HuH-7.5 (cell line): ENCODE data around the gene LTBP2.
A peak's percentile ranks its signal among the peaks of the same experiment; 100 is the strongest.
"Not testable (repeated sequence)": the region's sequence is repeated elsewhere in the genome, so short reads cannot be mapped to it uniquely, and the experiment has no call there.

Experiments
- DNase-seq: peaks from one replicate; pipeline ENCODE4 v3.0.0; 2011; ENCODE audit warnings: low spot score

Gene LTBP2

DNA sequence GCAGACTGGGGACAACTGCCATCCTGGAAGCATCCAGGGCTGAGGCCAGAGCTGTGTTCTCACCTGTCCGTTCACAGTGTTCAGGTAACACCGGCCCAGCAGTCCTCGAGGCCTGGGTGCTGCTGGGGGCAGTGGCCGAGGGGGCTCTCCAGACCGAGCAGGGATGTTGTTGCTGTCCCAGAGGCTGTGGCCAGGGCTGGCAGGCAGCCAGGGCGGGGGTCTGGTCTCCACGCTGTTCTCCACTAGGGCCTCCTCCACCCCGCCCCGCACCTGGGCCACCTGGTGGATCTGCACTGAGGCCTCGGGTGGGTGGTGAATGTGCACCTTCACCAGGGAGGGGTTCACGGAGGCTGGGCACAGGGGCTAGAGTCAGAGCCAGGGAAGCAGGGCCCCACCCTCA lies 61.0 kb downstream of the LTBP2 start:
- no peak for DNase-seq

DNA sequence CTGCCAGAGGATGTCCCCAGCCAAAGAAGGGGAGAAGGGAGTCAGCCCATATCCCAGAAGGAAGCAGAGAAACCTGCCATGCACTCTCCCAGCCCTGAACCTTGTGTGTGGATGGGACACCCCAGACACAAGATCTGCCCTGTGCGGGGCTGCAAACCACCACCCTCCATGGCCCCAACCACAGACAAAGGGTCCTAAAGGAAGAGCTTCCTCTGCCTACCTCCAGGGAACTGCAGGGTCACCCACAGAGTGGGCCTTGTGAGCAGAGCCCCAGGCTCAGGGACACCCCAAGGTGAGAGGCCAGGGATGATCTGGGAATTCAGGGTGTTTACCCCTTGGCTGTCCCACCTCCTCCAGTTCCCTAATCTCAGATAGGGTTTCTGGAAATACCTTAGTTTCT lies 62.0 kb downstream of the LTBP2 start:
- no peak for DNase-seq

DNA sequence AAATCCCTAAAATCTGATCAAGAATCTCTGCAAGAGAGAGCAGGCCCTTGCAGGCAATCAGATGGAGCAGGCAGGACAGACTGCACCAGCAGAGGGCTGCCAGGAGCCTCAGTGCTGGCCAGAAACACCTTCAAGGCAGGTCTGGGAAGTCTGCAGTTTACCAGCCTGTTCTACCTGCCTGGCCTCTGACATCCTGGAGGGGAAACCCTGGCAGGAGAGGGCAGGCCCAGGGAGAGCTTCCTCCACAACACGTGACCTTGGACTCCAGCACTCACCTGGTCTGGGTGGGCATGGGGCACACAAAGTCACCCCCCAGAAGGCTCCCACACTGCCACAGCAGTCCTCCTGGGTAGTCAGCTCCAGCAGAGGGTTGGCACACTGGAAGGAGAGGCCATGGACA lies 62.4 kb downstream of the LTBP2 start:
- no peak for DNase-seq

DNA sequence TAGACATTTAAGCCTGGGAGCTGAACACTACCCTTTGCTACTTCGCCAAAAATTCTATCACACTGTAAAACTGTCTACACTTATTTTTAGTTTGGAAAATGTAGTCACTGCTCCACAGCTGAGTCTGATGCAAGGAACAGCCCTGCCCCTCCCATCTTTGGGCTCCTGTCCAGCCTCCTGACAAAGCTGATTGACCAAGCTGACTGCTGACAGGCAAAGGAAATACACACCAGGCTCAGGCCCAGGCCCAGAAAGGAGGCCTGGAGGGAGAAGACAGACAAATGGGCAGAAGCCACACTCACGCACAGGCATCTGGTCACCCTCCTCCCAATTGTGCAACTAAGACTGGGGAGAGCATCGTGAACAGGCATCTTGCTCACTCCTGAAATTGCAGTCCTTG lies 63.2 kb downstream of the LTBP2 start:
- DNase-seq: no peak

DNA sequence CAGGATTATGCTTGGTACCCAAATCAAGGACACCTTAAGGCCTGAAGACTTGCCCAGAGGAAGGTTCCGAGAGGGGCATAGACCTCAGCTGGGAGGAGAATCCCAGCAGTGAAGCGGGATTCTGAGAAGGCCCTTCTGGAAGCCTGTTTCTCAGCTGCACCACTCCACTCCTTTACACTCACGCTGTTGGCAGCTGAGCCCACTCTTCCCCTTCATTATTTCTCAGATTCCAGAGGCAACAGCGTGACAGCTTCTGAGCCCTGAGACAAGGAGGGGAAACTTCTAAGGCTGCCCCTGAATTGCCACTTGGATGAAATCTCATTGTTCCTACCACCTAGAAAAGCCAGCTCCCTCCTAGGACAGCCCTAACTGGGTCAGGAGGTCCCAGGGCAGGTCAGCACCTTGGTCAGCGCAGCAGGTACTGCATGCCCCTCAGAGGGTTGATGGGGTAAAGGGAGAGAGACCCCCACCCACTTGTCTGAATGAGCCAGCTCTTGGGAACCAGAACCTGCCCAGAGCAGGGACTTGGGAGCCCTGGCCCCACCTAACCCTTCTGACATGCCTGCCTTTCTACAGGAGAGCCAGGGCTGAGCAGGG lies 64.6 kb downstream of the LTBP2 start:
- no peak for DNase-seq

DNA sequence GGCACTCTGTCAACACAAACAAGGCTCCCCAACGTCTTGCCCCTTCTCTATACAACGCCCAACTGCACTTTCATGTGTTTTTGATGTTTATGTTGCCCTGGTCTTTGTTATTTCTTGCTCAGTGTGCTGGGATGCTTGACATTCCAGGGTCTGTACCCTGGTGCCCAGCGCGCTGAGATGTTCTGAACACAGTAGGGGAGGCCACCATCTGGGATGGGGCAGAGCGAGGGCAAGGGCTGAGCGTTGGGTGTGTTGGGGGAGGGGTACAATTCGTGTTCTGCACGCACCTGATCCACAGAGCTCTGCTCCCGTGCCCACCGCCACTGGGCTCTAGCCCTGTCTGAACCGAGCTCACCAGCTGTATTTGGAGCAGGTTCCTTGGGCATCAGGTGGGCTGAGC lies 65.6 kb downstream of the LTBP2 start:
- DNase-seq: no peak

DNA sequence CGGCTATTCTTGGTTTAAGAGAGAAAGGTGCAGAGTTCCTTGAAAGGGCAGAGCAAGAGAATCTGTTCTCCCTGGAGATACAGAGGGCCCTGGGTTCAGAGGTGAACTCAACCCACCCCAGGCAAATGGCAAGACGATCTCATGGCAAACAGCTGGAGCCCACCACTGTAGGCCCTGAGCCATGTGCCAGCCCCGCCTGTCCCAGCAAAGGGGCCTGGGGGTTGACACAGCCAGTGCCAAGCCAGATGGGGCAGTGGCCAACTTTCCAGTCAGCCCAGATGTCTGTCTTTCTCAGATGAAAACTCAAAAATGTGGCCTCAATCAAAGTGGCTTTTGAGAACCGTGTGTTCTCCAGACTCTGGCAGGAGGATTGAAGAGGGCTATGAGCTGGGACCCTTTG lies 66.7 kb downstream of the LTBP2 start:
- no peak for DNase-seq

DNA sequence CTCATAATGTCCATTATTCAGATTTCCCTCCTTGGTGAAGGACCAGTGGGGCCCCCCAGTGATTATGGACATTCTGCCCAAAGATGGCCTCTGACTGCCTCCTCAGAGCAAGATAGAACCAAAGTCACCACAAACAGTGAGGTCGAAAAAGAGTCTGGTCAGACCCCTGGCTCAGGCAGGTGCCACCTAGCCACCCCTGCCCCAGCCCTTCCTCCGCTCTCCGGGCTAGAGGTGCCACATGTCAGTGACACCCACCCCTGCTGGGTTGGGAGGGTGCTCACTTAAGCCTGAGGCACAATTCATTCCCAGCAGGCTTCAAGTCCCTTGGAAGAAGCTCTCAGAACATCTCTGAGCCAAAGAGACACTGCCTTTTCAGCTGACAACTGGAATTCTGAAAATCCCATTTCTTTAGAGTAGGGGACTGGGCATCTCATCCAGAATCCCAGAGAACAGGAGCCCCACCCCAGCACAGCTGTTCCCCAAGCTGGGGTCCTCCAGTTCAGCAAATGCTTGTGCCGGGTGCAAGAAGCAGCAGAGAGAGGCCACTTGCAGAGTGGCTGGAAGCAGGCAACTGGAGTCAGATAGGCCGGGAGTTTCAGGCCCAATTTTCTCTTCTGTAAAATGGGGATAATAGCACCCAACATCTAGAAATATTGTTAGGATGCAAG lies 68.1 kb downstream of the LTBP2 start:
- DNase-seq: no peak

DNA sequence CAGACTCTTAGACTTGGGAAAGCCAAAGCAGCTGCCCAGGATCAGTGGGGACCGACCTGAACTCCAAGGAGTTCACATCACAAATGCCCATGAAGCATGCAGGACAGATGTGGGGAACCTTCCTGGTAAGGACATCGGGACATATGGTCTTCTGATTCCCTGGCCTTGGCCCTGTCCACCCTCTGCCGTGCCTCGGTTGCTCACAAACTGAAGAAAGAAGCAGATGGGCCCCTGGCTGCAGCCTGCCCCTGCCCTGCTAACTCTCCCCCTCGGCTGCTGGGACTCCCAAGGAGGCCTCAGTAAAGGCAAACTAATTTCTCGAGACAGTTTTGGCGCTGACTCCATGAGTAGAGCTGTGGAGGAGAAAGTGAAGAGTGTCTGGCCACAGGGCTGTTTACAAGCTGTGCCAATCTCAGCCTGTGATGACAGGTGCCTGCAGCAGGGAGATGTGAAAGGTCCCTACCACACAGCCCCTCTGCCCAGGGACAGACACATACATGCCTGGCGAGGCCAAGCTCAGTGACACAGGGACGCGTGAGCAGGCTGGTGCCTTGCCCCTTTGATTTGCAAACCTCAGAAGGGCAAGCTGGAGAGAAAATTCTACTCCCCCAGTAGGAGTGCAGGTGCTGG lies 69.9 kb downstream of the LTBP2 start:
- DNase-seq: no peak

DNA sequence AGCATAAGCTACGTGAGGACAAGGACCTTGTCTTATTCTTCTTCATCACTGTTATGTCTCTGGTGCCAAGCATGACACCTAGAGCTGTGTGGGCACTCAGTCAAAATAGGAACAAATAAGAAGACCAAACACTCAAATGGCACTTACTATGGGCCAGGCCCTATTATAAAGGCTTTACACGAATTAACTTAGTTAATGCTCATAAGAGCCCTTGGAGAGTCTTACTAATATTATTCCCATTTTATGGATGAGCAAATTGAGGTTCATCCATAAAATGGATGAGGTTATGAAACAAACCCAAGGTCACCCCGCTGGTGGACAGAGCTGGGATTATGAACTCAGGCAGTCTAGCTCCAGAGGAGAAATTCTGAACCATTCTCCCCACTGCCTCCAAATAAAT lies 70.8 kb downstream of the LTBP2 start:
- no peak for DNase-seq

DNA sequence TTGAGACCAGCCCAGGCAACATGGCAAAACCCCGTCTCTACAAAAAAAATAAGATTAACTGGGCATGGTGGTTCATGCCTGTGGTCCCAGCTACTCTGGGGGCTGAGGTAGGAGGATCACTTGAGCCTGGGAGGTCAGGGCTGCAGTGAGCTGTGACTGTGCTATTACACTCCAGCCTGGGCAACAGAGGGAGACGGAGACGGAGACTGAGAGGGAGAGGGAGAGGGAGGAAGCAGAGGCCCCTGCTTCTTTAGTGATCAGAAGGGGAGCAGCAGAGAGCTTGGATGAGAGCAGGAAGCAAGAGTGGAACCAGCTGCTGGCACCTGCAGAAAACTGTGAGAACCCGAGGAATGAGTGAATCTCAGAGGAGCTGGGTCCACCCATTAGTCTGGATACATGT lies 72.5 kb downstream of the LTBP2 start:
- no peak for DNase-seq

DNA sequence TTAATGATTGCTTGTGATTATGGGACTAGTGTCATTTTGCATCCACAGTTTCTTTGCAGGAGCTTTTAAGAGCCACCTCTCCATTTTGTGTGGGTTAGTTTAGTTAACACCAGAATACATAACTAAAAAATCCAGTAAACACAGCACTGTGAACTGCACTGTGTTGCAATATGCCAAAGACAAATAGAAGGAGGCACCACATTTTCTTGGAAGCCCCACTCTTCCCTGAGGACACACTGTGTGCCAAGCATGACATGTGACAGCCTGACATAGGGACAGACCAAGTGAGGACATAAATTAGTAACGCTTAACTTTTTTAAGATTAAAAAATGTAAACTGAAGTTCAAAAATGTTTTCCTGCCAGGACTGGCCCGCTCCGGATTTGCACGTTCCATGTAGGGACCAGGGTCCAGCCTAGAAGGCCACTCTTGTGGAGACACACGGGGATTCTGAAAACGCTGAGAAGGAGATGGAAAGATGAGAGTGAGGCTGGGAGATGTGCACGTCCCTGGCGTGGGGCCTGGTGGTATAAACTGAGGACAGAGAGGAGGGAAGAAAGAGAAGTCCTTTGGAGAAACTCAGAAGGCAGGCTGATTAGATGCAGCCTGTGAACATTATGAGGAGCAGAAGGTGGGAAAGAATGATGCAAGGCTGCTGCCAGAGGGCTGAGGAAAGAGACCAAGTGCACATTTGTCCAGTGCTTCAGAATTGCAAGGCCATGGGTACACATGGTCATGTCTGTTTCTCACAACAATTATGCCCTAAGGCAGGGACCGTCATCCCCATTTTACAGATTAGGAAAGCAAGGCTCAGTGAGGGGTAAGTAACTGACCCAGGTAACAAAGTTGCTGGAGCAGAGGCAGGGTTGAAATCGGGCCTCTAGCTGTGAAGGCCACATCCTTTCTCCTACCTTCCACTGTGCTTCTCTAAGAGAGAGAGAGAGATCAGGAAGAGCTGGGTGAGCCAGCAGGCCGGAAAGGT lies 73.3 kb downstream of the LTBP2 start:
- no peak for DNase-seq

DNA sequence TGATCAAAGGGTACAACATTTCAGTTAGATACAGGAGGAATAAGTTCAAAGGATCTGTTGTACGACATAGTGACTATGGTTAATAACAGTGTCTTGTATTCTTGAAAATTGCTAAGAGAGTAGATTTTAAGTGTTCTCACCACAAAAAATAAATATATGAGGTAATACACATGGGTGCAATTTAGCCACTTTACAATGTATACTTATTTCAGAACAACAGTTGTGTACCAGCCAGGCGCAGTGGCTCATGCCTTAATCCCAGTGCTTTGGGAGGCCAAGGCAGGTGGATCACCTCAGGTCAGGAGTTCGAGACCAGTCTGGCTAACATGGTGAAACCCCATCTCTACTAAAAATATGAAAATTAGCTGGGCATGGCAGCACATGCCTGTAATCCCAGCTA lies 75.7 kb downstream of the LTBP2 start:
- DNase-seq: not testable (repeated sequence)

DNA sequence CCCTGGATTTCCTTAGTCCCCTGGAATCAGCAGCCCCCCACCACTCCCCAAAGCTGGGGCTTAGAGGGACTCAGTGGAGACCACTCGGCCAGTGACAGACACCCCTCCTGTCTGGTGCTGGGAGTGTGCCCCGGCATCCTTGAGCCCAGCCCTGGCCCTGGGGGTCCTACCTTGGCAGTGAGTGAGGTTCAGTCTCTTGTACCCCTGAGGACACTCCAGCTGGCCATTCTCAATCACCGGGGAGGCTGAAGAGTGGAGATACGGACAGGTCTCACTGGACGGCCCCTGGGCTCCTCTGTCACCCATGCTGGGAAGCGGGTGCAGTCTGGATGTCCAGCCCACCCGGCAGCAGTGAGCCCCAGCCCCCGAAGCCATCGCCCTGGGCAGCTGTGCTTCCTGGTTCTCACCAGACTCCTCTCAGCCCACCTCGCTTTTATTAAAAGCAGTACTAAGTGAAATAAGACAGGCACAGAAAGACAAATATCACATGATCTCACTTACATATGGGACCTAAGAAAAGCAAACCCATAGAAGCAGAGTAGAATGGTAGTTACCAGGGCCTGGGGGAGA lies 76.2 kb downstream of the LTBP2 start:
- DNase-seq: no peak

DNA sequence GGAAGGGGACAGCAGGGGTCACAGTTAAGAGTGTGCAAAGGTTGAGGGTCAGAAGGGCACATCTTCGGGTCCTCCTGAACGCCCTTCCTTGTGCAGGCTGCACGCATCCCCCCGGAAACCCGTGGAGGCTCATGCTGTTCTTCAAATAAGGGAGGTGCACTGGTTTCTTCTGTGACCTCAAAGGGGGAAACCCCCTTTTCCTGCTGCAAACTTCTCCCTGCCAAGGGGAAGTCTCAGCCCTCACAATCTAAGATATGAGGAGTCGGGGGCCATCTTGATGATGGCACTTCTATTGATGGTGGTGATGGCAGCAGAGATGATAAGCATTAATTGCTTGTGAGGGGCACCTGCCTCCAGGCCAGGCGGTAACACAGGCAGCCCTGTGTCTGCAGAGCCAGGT lies 78.5 kb downstream of the LTBP2 start:
- no peak for DNase-seq

DNA sequence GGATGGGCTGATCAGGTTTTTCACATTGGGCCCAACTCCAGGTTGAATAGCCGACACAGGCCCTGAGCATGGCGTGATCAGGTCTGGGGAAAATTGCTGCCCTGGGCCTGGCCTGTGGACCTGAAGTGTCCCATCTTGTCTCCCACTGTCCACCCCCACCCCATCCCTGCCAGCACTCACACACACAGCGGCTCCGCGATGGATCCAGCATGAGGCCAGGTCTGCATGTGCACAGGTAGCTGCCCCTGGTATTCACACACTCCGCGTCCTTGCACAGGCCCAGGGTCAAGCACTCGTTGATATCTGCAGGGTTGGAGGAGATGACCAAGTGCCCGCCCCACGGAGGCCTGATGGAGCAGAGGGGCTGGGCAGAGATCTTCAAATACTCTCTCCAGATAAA lies 79.8 kb downstream of the LTBP2 start:
- no peak for DNase-seq

DNA sequence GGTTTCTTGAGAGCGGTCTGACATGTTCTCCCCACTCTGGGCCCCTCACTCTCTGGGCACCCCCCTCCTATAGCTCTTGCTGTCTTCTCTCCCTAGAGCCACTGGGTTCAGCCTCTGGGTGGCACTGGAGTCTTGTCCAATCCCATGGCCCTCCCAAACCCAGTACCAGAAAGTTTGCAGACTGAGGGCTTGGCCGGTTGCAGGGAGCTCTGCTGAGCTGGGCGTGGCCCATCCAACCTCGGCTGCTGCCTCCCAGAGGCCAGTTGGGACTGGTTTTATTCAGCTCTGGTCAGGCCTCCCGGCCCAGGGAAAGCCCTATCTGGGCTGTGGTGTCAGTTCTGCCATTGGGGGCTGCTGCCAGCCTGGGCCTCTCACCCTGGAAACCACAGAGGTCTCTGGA lies 80.6 kb downstream of the LTBP2 start:
- peak; percentile 51 for DNase-seq

DNA sequence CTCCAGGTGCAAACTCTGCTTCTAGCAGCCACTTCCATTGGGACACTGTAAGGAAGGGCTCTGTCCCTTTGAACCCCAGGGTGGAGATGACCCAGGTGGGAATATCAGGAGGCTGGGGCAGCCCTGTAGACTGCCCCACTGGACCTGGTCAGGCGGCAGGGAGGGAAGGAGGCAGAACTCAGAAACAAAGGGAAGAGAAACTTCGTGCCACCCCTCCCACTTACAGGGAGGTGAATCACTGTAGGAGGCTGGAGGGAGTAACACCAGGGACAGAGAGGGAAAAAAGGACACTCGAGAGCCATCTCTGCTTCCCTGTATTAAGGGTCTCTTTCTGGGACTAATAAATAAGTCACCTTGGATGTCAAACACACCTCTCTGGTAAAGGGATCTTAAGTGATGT lies 81.0 kb downstream of the LTBP2 start:
- DNase-seq: no peak

DNA sequence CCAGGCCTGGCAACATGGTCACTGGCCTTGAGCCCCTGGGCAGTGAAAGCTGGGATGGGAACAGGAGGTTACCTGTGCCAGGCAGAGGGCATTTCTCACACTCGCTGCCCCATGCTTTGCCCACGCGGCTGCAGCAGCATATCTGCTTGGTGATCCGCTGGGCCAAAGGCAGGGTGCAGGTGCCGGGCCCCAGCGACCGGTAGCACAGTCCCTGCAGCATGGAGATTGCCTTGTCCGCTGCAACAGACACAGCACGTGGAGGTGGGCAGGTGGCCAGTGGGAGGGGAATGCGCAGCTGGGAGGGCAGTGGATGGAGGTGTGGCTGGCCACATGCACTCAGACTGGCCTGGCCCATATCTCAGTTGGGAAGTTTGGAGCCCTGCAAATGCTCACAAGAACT lies 83.2 kb downstream of the LTBP2 start:
- no peak for DNase-seq

DNA sequence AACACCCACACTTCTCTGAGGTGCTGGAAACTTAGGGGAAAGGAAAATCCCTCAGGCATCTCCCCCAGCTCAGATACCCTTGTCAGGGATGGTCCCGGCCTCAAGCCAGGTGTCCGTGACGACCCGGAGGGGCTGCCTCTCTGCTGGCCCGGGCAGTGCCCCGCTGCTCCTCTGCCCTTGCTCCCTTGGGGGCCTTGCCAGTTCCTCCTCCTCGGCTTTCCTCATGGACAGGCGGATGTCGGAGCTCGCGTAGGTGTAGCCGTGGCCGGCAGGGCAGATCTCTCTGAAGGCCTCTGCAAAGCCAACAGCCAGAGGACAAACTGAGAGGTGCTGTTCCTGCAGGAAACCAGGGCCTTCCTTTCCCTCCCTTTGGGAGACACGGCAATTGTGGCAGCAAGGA lies 83.6 kb downstream of the LTBP2 start:
- no peak for DNase-seq

DNA sequence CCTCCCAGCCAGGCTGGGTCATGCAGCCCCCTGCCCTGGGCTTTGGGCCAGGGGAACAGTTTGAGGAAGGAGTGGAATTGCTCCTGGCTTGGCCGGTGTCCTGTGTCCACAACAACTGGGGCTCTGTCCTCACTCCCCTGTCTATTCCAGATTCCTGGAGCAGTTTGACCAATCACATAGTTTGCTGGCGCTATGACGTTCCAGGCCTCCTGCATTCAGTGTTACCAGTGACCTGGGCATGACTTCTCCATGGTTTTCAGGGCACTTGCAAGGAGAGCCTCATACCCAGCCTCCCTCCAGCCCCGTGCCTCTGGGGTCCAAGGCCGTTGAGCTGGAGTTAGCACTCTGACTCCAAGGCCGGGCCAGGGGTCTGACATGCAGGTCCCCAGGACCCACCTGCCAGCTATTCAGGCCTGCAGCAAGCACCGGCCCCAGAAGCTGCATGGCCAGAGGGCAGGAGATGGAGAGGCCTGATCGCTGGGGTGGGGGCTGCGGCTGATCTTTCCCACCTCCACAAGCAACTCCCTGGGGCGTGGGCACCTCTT lies 84.2 kb downstream of the LTBP2 start:
- no peak for DNase-seq
